Ishikawa (cell line): ENCODE results near the gene RIOK3.

Experiments
- CEBPB ChIP-seq: IDR thresholded peaks from 2 replicates; pipeline ENCODE4 v1.6.1; 2012
- CREB1 ChIP-seq: IDR thresholded peaks from 2 replicates; pipeline ENCODE4 v1.6.1; 2012; ENCODE audit warnings: low read depth
- EGR1 ChIP-seq: IDR thresholded peaks from 2 replicates; pipeline ENCODE4 v1.6.1; 2012
- EP300 ChIP-seq: IDR thresholded peaks from 2 replicates; pipeline ENCODE4 v1.6.1; 2012; ENCODE audit warnings: borderline replicate concordance
- FOXM1 ChIP-seq: IDR thresholded peaks from 2 replicates; pipeline ENCODE4 v1.6.1; 2012; ENCODE audit warnings: low read depth, borderline replicate concordance
- MAX ChIP-seq: IDR thresholded peaks from 2 replicates; pipeline ENCODE4 v1.6.1; 2012
- NFIC ChIP-seq: IDR thresholded peaks from 2 replicates; pipeline ENCODE4 v1.6.1; 2012
- RAD21 ChIP-seq: IDR thresholded peaks from 2 replicates; pipeline ENCODE4 v1.6.1; 2012; ENCODE audit warnings: low read depth
- REST ChIP-seq: IDR thresholded peaks from 2 replicates; pipeline ENCODE4 v1.6.1; 2012; ENCODE audit warnings: low read depth, mild to moderate bottlenecking
- TAF1 ChIP-seq: IDR thresholded peaks from 2 replicates; pipeline ENCODE4 v1.6.1; 2012; ENCODE audit warnings: low read depth, mild to moderate bottlenecking
- TCF12 ChIP-seq: IDR thresholded peaks from 2 replicates; pipeline ENCODE4 v1.6.1; 2012; ENCODE audit warnings: low read depth
- TEAD4 ChIP-seq: IDR thresholded peaks from 2 replicates; pipeline ENCODE4 v1.6.1; 2012
- YY1 ChIP-seq: IDR thresholded peaks from 2 replicates; pipeline ENCODE4 v1.6.1; 2012; ENCODE audit warnings: low read depth
- ZBTB7A ChIP-seq: IDR thresholded peaks from 2 replicates; pipeline ENCODE4 v1.6.1; 2012; ENCODE audit warnings: low read depth
- TF ChIP-seq, protein P1 (sequence below): IDR thresholded peaks from 2 replicates; pipeline ENCODE4 v1.6.1; 2012

Gene RIOK3

GRCh38 chr18:23422751-23423418, 30.2 kb upstream of the RIOK3 start:
- 0 out of 2 replicates have a peak, but pooled peaks have one; percentile 19 for TF ChIP-seq NFIC
- no peak for TF ChIP-seq EP300
- peak; percentile 64 for TF ChIP-seq TEAD4
- peak; percentile 83 for TF ChIP-seq CEBPB

DNA sequence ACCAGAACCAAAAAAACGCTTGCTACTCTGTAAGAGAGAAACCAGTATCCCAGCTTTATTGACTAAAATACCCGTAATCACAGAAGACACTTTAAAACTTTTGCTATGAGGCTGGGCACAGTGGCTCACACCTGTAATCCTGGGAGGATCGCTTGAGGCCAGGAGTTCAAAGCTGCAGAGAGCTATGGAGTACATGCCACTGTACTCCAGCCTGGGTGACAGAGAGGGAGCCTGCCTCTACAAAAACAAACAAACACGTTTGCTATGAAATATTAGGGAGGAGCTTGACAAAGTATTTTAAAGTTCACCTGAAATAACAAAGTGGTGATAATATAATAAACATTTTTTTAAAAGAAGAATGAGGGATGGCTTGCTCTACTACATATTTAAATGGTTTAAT, 28.5 kb upstream of the RIOK3 start:
- no peak for TF ChIP-seq CEBPB
- TF ChIP-seq ZBTB7A: no peak
- TF ChIP-seq CREB1: no peak
- no peak for TF ChIP-seq FOXM1
- TF ChIP-seq EGR1: no peak
- TF ChIP-seq TAF1: no peak
- TF ChIP-seq TCF12: no peak
- TF ChIP-seq RAD21: no peak
- no peak for TF ChIP-seq YY1
- no peak for TF ChIP-seq EP300
- no peak for TF ChIP-seq MAX
- TF ChIP-seq, protein P1, sequence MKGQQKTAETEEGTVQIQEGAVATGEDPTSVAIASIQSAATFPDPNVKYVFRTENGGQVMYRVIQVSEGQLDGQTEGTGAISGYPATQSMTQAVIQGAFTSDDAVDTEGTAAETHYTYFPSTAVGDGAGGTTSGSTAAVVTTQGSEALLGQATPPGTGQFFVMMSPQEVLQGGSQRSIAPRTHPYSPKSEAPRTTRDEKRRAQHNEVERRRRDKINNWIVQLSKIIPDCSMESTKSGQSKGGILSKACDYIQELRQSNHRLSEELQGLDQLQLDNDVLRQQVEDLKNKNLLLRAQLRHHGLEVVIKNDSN: no peak
- TF ChIP-seq REST: no peak

GRCh38 chr18:23428821-23429220, 24.3 kb upstream of the RIOK3 start:
- TF ChIP-seq, protein P1: no peak
- no peak for TF ChIP-seq CEBPB
- no peak for TF ChIP-seq RAD21
- no peak for TF ChIP-seq ZBTB7A
- no peak for TF ChIP-seq MAX
- no peak for TF ChIP-seq NFIC
- no peak for TF ChIP-seq EP300
- no peak for TF ChIP-seq EGR1
- no peak for TF ChIP-seq CREB1
- TF ChIP-seq FOXM1: no peak
- no peak for TF ChIP-seq TEAD4
- no peak for TF ChIP-seq TAF1
- no peak for TF ChIP-seq TCF12
- TF ChIP-seq YY1: no peak
- no peak for TF ChIP-seq REST

DNA sequence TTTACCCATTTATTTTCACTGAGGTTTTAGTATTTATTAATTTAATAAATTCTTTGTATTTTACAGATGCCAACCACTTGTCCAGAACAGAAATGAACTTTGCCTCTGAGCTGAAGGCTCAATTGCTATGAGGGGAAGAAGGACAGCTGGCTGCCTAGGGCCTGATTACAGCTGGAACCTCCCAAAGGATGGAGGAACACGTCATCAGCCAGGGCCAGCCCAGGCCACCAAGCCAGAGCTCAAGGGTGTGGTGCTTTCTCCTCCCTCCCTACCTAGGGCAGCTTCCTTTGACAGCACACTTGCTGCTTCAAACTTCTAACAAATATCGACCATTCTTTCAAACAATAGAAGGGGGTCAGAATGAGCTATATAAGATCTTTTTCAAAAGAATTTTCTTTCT, 19.7 kb upstream of the RIOK3 start:
- TF ChIP-seq TCF12: no peak
- TF ChIP-seq EGR1: no peak
- TF ChIP-seq MAX: no peak
- no peak for TF ChIP-seq EP300
- no peak for TF ChIP-seq NFIC
- TF ChIP-seq TAF1: no peak
- TF ChIP-seq CREB1: no peak
- TF ChIP-seq TEAD4: no peak
- no peak for TF ChIP-seq YY1
- TF ChIP-seq CEBPB: no peak
- TF ChIP-seq FOXM1: no peak
- no peak for TF ChIP-seq REST
- TF ChIP-seq ZBTB7A: no peak
- TF ChIP-seq, protein P1: no peak
- TF ChIP-seq RAD21: no peak
